Measurements from ENCODE around the gene ENAH.
A peak's percentile ranks its signal among the peaks of the same experiment; 100 is the strongest.
"Not testable (repeated sequence)": the region's sequence is repeated elsewhere in the genome, so short reads cannot be mapped to it uniquely, and the experiment has no call there.

ENAH gene

GRCh38 chr1:225652729-225653462, at the start of gene ENAH:
Gene ENAH, minus strand, starts transcription at chr1:225653123. Its CDS starts 433 bp downstream, at chr1:225652690.
- Histone ChIP-seq H3K9me3 (ENCODE audit: insufficient read depth, low read length) (no peaks in the 10 kb centered on the region), H3K36me3 (ENCODE audit: insufficient read depth, insufficient read length, low read length) (peaks cover 13% of the 10 kb centered on the region), H3K9ac (ENCODE audit: insufficient read length, low read depth) (peak within 1 kb of the TSS; percentile 92), H3K27me3 (ENCODE audit: insufficient read depth, insufficient read length) (no peaks in the 10 kb centered on the region), H3K4me1 (ENCODE audit: insufficient read depth, insufficient read length) (peaks cover 3% of the 10 kb centered on the region), H3K4me3 (ENCODE audit: insufficient read length, low read depth) (peak within 1 kb of the TSS; percentile 80)
- DNase-seq (ENCODE audit: low read depth, low spot score): peak; percentile 75
- TF ChIP-seq YY1 (IDR thresholded peaks at IDR 0.05; ENCODE audit: insufficient read depth, insufficient read length): no peak
- TF ChIP-seq ZNF274 (IDR thresholded peaks at IDR 0.05; ENCODE audit: low read depth, low read length): no peak
- no peak for TF ChIP-seq SUZ12 (IDR thresholded peaks at IDR 0.05; ENCODE audit: extremely low read depth, insufficient read depth, insufficient read length)

DNA sequence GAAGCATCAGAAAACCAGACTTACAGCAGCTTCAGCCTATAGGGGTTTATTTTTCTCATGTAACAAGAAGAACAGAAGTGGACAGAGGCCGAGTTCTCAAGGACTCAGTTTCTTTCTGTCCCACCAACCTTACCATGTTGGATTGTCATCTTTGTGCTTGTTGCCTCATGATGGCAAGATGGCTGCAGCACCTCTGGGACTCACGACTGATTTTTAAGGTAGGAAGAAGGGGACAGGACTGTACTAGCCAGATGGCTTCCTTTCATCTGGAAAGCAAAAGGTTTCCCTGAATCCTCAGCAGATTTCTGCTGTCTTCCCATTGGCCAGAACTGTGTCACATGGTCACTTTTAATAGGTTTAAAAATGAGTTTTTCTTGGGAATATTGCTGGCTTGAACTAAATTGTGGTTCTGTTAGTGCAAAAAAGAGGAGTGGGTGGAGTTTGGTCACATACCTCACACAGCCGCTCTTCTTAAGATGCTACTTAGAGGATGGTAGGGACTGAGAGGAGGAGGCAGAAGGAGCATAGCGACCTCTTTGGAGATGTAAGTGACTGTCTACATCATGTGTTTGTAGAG, 48.1 kb upstream of the ENAH start:
- Histone ChIP-seq H3K9me3 (ENCODE audit: insufficient read depth, low read length) (no peaks in the 10 kb centered on the region), H3K36me3 (ENCODE audit: insufficient read depth, insufficient read length, low read length) (no peaks in the 10 kb centered on the region), H3K4me1 (ENCODE audit: insufficient read depth, insufficient read length) (peaks cover 2% of the 10 kb centered on the region), H3K9ac (ENCODE audit: insufficient read length, low read depth) (no peak overlapping the region), H3K27me3 (ENCODE audit: insufficient read depth, insufficient read length) (no peaks in the 10 kb centered on the region), H3K4me3 (ENCODE audit: insufficient read length, low read depth) (no peak overlapping the region)
- TF ChIP-seq YY1 (IDR thresholded peaks at IDR 0.05; ENCODE audit: insufficient read depth, insufficient read length): no peak
- no peak for TF ChIP-seq SUZ12 (IDR thresholded peaks at IDR 0.05; ENCODE audit: extremely low read depth, insufficient read depth, insufficient read length)
- TF ChIP-seq ZNF274 (IDR thresholded peaks at IDR 0.05; ENCODE audit: low read depth, low read length): no peak
- DNase-seq (ENCODE audit: low read depth, low spot score): no peak

GRCh38 chr1:225700164-225700821, 47.4 kb upstream of the ENAH start:
- no peak for DNase-seq (ENCODE audit: low read depth, low spot score)
- no peaks in the 10 kb centered on the region for H3K27me3 ChIP-seq (ENCODE audit: insufficient read depth, insufficient read length)
- H3K36me3 ChIP-seq (ENCODE audit: insufficient read depth, insufficient read length, low read length): no peaks in the 10 kb centered on the region
- no peaks in the 10 kb centered on the region for H3K9me3 ChIP-seq (ENCODE audit: insufficient read depth, low read length)
- TF ChIP-seq YY1 (IDR thresholded peaks at IDR 0.05; ENCODE audit: insufficient read depth, insufficient read length) (no peak), SUZ12 (IDR thresholded peaks at IDR 0.05; ENCODE audit: extremely low read depth, insufficient read depth, insufficient read length) (no peak), ZNF274 (IDR thresholded peaks at IDR 0.05; ENCODE audit: low read depth, low read length) (no peak)
- no peak overlapping the region for H3K4me3 ChIP-seq (ENCODE audit: insufficient read length, low read depth)
- H3K9ac ChIP-seq (ENCODE audit: insufficient read length, low read depth): no peak overlapping the region
- peaks cover 2% of the 10 kb centered on the region for H3K4me1 ChIP-seq (ENCODE audit: insufficient read depth, insufficient read length)

DNA sequence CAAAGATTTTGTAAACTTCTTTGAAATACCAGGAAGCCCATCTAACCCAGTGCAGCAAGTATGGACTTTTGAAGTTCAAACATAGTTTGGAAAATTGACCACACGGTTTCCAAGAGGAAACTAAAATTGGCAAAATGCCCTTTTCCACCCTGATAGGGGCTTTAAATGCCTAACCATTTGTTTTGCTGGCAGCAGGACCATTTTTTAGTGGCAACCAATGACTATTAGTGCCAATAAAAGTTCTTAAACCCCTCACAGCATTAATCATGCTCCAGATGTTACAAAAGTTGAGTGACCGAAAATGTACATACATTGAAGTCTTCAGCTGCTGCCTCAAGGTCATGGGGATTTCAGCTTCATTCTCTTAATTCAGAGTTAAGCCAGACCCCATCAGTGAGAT, 46.4 kb upstream of the ENAH start:
- no peak for DNase-seq (ENCODE audit: low read depth, low spot score)
- TF ChIP-seq ZNF274 (IDR thresholded peaks at IDR 0.05; ENCODE audit: low read depth, low read length) (no peak), SUZ12 (IDR thresholded peaks at IDR 0.05; ENCODE audit: extremely low read depth, insufficient read depth, insufficient read length) (no peak), YY1 (IDR thresholded peaks at IDR 0.05; ENCODE audit: insufficient read depth, insufficient read length) (no peak)
- H3K27me3 ChIP-seq (ENCODE audit: insufficient read depth, insufficient read length): no peaks in the 10 kb centered on the region
- H3K9me3 ChIP-seq (ENCODE audit: insufficient read depth, low read length): no peaks in the 10 kb centered on the region
- H3K9ac ChIP-seq (ENCODE audit: insufficient read length, low read depth): no peak overlapping the region
- no peak overlapping the region for H3K4me3 ChIP-seq (ENCODE audit: insufficient read length, low read depth)
- H3K36me3 ChIP-seq (ENCODE audit: insufficient read depth, insufficient read length, low read length): no peaks in the 10 kb centered on the region
- H3K4me1 ChIP-seq (ENCODE audit: insufficient read depth, insufficient read length): peaks cover 2% of the 10 kb centered on the region

- not testable (repeated sequence) for H3K27me3 ChIP-seq (ENCODE audit: insufficient read depth, insufficient read length); H3K36me3 ChIP-seq (ENCODE audit: insufficient read depth, insufficient read length, low read length); H3K9ac ChIP-seq (ENCODE audit: insufficient read length, low read depth); DNase-seq (ENCODE audit: low read depth, low spot score); H3K4me3 ChIP-seq (ENCODE audit: insufficient read length, low read depth); H3K9me3 ChIP-seq (ENCODE audit: insufficient read depth, low read length); H3K4me1 ChIP-seq (ENCODE audit: insufficient read depth, insufficient read length)
Observed at GRCh38 chr1:225698194-225698593, 45.3 kb upstream of the ENAH start.

- Histone ChIP-seq H3K36me3 (ENCODE audit: insufficient read depth, insufficient read length, low read length) (no peaks in the 10 kb centered on the region), H3K4me3 (ENCODE audit: insufficient read length, low read depth) (no peak overlapping the region), H3K4me1 (ENCODE audit: insufficient read depth, insufficient read length) (peaks cover 2% of the 10 kb centered on the region), H3K9me3 (ENCODE audit: insufficient read depth, low read length) (no peaks in the 10 kb centered on the region), H3K9ac (ENCODE audit: insufficient read length, low read depth) (no peak overlapping the region), H3K27me3 (ENCODE audit: insufficient read depth, insufficient read length) (no peaks in the 10 kb centered on the region)
- no peak for TF ChIP-seq SUZ12 (IDR thresholded peaks at IDR 0.05; ENCODE audit: extremely low read depth, insufficient read depth, insufficient read length)
- no peak for TF ChIP-seq YY1 (IDR thresholded peaks at IDR 0.05; ENCODE audit: insufficient read depth, insufficient read length)
- no peak for TF ChIP-seq ZNF274 (IDR thresholded peaks at IDR 0.05; ENCODE audit: low read depth, low read length)
- no peak for DNase-seq (ENCODE audit: low read depth, low spot score)
Observed at GRCh38 chr1:225697428-225697827, 44.5 kb upstream of the ENAH start.

- Histone ChIP-seq H3K9ac (ENCODE audit: insufficient read length, low read depth) (no peak overlapping the region), H3K36me3 (ENCODE audit: insufficient read depth, insufficient read length, low read length) (no peaks in the 10 kb centered on the region), H3K4me3 (ENCODE audit: insufficient read length, low read depth) (no peak overlapping the region), H3K9me3 (ENCODE audit: insufficient read depth, low read length) (no peaks in the 10 kb centered on the region), H3K4me1 (ENCODE audit: insufficient read depth, insufficient read length) (peaks cover under 1% of the 10 kb centered on the region), H3K27me3 (ENCODE audit: insufficient read depth, insufficient read length) (no peaks in the 10 kb centered on the region)
- no peak for DNase-seq (ENCODE audit: low read depth, low spot score)
- TF ChIP-seq ZNF274 (IDR thresholded peaks at IDR 0.05; ENCODE audit: low read depth, low read length) (no peak), SUZ12 (IDR thresholded peaks at IDR 0.05; ENCODE audit: extremely low read depth, insufficient read depth, insufficient read length) (no peak), YY1 (IDR thresholded peaks at IDR 0.05; ENCODE audit: insufficient read depth, insufficient read length) (no peak)
Observed at GRCh38 chr1:225695578-225696337, 42.8 kb upstream of the ENAH start.
